Measurements from ENCODE around the gene HERPUD2. TPM values are rescaled to one million over a fixed set of nuclear protein-coding genes. Genes with fewer than 3 reads are reported as not detected.

Gene HERPUD2, protein sequence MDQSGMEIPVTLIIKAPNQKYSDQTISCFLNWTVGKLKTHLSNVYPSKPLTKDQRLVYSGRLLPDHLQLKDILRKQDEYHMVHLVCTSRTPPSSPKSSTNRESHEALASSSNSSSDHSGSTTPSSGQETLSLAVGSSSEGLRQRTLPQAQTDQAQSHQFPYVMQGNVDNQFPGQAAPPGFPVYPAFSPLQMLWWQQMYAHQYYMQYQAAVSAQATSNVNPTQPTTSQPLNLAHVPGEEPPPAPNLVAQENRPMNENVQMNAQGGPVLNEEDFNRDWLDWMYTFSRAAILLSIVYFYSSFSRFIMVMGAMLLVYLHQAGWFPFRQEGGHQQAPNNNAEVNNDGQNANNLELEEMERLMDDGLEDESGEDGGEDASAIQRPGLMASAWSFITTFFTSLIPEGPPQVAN
- total RNA-seq, result 10 to 100 TPM; 14.0 to 23.9 TPM

DNA sequence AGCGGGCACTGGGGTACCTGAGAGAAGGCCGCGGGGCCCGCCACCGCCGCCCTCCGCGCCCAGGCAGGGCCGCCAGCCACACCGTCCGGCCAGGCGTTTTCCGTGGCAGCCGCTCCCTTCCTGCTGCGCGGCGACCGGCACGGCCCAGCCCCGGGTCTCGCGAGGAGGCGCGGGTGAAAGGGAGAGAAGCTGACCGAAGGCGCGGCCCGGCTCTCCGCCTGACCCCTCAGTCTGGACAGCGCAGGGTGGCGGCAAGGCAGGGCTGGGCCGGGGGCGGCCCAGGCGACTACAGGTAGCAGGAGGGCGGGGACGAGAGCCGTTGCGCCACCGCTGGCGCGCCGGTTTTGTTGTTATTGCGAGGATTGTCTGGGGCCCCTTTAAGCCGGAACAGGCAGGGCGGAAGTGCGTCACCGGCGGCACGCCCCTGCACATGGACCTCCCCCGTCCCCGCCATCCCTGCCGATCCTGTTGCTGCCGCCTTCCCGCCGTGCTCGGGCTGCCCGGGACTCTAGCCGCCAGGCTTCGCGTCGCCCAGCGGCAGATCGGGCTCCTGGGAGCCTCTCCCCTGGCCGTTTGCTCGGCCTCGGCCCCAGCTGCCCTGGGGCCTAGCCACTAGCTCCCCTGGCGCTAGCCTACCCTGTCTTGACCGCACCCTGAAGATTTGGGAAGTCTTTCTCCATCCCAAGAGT is at the start of gene HERPUD2:
TSS of gene HERPUD2 (minus strand) at position 352 of the 689 bp plus-strand sequence. CDS start 805 bp downstream, outside the sequence.
- H3K4me1 ChIP-seq, result peaks cover 0 to 51% of the 10 kb centered on the region in 2 donors

DNA sequence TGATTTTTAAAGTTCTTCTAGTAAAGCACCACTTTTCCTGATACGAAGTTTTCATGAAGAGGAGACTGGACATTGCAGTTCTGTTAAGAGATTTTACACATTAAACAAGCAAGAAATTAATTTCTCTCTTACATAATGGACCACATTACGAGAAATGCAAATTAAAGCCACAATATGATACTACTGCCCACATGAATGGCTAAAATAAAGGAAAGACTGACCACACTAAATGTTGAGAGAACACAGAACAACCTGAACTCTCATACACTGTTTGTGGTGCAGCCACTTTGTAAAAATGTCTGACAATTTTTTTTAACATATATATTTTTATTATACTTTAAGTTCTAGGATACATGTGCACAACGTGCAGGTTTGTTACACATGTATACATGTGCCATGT is 44.0 kb upstream of the HERPUD2 start:
- TF ChIP-seq, protein P1, sequence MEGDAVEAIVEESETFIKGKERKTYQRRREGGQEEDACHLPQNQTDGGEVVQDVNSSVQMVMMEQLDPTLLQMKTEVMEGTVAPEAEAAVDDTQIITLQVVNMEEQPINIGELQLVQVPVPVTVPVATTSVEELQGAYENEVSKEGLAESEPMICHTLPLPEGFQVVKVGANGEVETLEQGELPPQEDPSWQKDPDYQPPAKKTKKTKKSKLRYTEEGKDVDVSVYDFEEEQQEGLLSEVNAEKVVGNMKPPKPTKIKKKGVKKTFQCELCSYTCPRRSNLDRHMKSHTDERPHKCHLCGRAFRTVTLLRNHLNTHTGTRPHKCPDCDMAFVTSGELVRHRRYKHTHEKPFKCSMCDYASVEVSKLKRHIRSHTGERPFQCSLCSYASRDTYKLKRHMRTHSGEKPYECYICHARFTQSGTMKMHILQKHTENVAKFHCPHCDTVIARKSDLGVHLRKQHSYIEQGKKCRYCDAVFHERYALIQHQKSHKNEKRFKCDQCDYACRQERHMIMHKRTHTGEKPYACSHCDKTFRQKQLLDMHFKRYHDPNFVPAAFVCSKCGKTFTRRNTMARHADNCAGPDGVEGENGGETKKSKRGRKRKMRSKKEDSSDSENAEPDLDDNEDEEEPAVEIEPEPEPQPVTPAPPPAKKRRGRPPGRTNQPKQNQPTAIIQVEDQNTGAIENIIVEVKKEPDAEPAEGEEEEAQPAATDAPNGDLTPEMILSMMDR (IDR thresholded peaks at IDR 0.05), result no peak

More for the DNA sequence above, at the start of gene HERPUD2:
- no peaks in the 10 kb centered on the region for H3K27me3 ChIP-seq
- peak within 1 kb of the TSS; percentile 93 to 99 for H3K4me3 ChIP-seq
- peak within 1 kb of the TSS; percentile 92 to 98 for H3K27ac ChIP-seq
- peak; percentile 95 for DNase-seq (ENCODE audit: low spot score)
- TF ChIP-seq, protein P1 (IDR thresholded peaks at IDR 0.05), result no peak
- H3K36me3 ChIP-seq, result no peaks in the 10 kb centered on the region
- no peaks in the 10 kb centered on the region for H3K9me3 ChIP-seq

DNA sequence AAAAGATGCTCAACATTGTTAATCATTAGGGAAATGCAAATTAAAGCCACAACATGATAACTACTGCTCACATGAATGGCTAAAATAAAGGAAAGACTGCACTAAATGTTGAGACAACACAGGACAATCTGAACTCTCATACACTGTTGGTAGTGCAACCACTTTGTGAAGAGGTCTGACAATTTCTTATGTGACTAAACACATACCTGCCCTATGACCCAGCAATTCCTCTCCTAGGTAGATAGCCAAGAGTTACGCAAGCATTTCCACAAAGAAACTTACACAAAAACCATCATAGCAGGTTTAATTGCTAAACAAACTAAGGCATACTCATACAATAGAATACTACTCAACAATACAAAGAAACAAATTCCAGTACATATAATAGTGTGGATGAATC is 41.8 kb upstream of the HERPUD2 start:
- Histone ChIP-seq H3K4me1 (peaks cover 0 to 6% of the 10 kb centered on the region in 2 donors), H3K36me3 (no peaks in the 10 kb centered on the region), H3K9me3 (no peaks in the 10 kb centered on the region), H3K27ac (no peak overlapping the region), H3K4me3 (no peak overlapping the region), H3K27me3 (no peaks in the 10 kb centered on the region)
- no peak for DNase-seq (ENCODE audit: low spot score)
- TF ChIP-seq, protein P1 (IDR thresholded peaks at IDR 0.05), result no peak

More for the DNA sequence above, 44.0 kb upstream of the HERPUD2 start:
- no peak overlapping the region for H3K4me3 ChIP-seq
- peaks cover 0 to 6% of the 10 kb centered on the region in 2 donors for H3K4me1 ChIP-seq
- H3K9me3 ChIP-seq, result no peaks in the 10 kb centered on the region
- no peak overlapping the region for H3K27ac ChIP-seq
- no peaks in the 10 kb centered on the region for H3K27me3 ChIP-seq
- no peaks in the 10 kb centered on the region for H3K36me3 ChIP-seq
- DNase-seq (ENCODE audit: low spot score), result no peak

DNA sequence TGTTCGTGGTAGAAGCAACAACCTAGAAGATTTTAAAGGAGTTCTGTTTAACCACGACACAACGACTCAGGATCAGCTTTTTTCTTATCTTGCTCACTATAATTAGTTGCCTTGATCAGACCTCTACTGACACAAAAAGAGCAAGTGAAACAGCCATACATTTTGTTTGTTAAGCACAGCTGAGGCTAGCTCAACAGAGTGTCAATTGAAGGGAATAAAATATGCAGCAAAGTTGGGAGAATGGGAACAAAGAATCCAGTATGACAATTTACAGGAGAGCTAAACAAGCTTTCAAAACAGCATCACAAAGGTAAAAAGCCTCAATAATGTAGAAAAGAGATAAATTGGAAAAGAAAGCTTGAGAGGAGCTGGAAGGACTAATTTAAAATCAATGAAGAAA is 40.5 kb upstream of the HERPUD2 start:
- TF ChIP-seq, protein P1 (IDR thresholded peaks at IDR 0.05), result no peak
- H3K36me3 ChIP-seq, result no peaks in the 10 kb centered on the region
- no peak for DNase-seq (ENCODE audit: low spot score)
- H3K4me3 ChIP-seq, result no peak overlapping the region
- no peak overlapping the region for H3K27ac ChIP-seq
- peaks cover 0 to 6% of the 10 kb centered on the region in 2 donors for H3K4me1 ChIP-seq
- H3K27me3 ChIP-seq, result no peaks in the 10 kb centered on the region
- H3K9me3 ChIP-seq, result no peaks in the 10 kb centered on the region

DNA sequence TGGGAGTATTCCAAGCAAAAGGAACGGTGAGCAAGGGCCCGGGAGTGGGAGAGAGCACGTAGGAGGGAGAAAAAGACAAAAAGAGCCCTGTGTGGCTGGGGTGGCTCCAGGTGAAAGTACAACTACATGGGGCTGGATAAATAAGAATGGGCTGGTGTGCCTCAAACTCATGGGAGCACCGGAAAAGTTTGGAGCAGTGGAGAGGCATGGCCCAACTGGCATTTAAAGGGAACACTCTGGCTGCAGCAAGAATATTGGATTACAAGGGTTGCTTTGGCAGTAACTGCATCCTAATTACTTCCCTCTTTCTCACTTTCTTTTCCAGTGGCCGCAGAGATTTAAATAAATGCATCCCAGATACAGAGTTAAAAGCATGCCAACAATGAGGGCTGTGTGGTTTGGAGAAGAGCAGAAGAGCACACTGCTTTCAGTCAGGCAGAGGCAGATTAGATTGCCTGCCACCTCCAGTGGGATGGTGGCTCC is 39.1 kb upstream of the HERPUD2 start:
- no peak overlapping the region for H3K4me3 ChIP-seq
- no peak for DNase-seq (ENCODE audit: low spot score)
- peak overlapping the region in 1 of 2 donors; percentile 17 for H3K27ac ChIP-seq
- peaks cover 0 to 15% of the 10 kb centered on the region in 2 donors for H3K4me1 ChIP-seq
- H3K27me3 ChIP-seq, result no peaks in the 10 kb centered on the region
- TF ChIP-seq, protein P1 (IDR thresholded peaks at IDR 0.05), result no peak
- no peaks in the 10 kb centered on the region for H3K36me3 ChIP-seq
- no peaks in the 10 kb centered on the region for H3K9me3 ChIP-seq
